ENCODE results near the gene LRRC14B.

LRRC14B gene

DNA sequence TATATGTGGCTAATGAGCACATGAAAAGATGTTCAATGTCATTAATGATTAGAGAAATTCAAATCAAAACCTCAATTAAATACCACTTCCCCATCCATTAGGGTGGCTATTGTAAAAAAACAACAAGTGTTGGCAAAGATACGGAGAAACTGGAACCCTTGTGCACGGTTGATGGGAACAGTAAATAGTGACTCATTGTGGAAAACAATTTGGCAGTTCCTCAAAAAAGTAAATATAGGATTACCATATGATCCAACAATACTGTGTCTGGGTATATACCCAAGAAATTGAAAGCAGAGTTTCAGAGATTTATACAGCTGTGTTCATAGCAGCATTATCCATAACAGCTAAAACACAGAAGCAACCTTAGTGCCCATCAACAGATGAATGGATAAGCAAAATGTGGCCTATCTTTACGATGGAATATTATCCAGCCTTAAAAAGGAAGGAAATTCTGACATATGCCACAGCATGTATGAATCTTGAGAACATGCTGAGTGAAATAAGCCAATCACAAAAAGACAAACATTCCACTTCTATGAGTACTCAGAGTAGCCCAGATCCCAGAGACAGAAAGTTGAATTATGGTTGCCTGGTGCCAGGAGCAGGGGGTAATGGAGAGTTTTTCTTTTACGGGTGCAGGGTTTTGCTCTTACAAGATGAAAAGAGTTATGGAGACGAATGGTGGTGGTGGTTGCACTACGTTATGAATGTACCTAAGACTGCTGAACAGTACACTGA, 41.4 kb upstream of the LRRC14B start:
- no peak overlapping the region for H3K4me3 ChIP-seq
- H3K9ac ChIP-seq (ENCODE audit: insufficient read length) = no peak overlapping the region
- no peaks in the 10 kb centered on the region for H3K36me3 ChIP-seq (ENCODE audit: insufficient read depth, low read length)
- no peak overlapping the region for H3K27ac ChIP-seq
- no peak for DNase-seq (ENCODE audit: low read depth, low spot score)
- 0 out of 2 replicates have a peak, but pooled peaks cover 6% of the 10 kb centered on the region for H3K9me3 ChIP-seq (ENCODE audit: low read depth, low read length)
- TF ChIP-seq POLR2AphosphoS5 (IDR thresholded peaks at IDR 0.05; ENCODE audit: borderline replicate concordance, low read depth, low read length) (no peak), FOXP2 (optimal IDR thresholded peaks at IDR 0.05; ENCODE audit: control extremely low read depth, extremely low read length, insufficient read depth) (no peak), EZH2 (IDR thresholded peaks at IDR 0.05) (no peak)

- H3K9me3 ChIP-seq (ENCODE audit: low read depth, low read length) = 0 out of 2 replicates have a peak, but pooled peaks cover 6% of the 10 kb centered on the region
- H3K9ac ChIP-seq (ENCODE audit: insufficient read length) = no peak overlapping the region
- H3K36me3 ChIP-seq (ENCODE audit: insufficient read depth, low read length) = no peaks in the 10 kb centered on the region
- TF ChIP-seq FOXP2 (optimal IDR thresholded peaks at IDR 0.05; ENCODE audit: control extremely low read depth, extremely low read length, insufficient read depth) = no peak
- no peak overlapping the region for H3K4me3 ChIP-seq
- no peak for DNase-seq (ENCODE audit: low read depth, low spot score)
- no peak overlapping the region for H3K27ac ChIP-seq
Measured at GRCh38 chr5:150746-151145, 40.5 kb upstream of the LRRC14B start.

DNA sequence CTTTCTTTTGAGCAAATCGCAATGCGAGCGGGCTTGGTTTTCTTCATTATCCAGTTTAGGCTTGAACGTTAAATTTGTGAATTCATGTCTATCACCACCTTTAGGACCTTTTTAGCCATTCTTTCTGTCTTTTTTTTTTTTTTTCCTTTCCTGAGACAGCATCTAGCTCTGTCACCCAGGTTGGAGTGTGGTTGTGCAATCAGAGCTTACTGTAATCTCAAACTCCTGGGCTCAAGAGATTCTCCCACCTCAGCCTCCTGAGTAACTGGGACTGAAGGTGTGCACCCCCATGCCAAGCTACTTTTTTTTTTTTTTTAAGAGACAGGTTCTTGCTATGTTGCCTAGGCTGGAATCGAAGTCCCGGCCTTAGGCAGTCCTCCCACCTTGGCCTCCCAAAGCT, 39.2 kb upstream of the LRRC14B start:
- TF ChIP-seq FOXP2 (optimal IDR thresholded peaks at IDR 0.05; ENCODE audit: control extremely low read depth, extremely low read length, insufficient read depth) = no peak
- no peak for TF ChIP-seq POLR2AphosphoS5 (IDR thresholded peaks at IDR 0.05; ENCODE audit: borderline replicate concordance, low read depth, low read length)
- TF ChIP-seq EZH2 (IDR thresholded peaks at IDR 0.05) = no peak
- Histone ChIP-seq H3K36me3 (ENCODE audit: insufficient read depth, low read length) (no peaks in the 10 kb centered on the region), H3K27ac (no peak overlapping the region), H3K9ac (ENCODE audit: insufficient read length) (no peak overlapping the region), H3K9me3 (ENCODE audit: low read depth, low read length) (0 out of 2 replicates have a peak, but pooled peaks cover 6% of the 10 kb centered on the region), H3K4me3 (no peak overlapping the region)
- no peak for DNase-seq (ENCODE audit: low read depth, low spot score)

GRCh38 chr5:153256-153655, 38.0 kb upstream of the LRRC14B start:
- Histone ChIP-seq H3K36me3 (ENCODE audit: insufficient read depth, low read length) (no peaks in the 10 kb centered on the region), H3K27ac (no peak overlapping the region), H3K4me3 (no peak overlapping the region), H3K9me3 (ENCODE audit: low read depth, low read length) (no peaks in the 10 kb centered on the region), H3K9ac (ENCODE audit: insufficient read length) (no peak overlapping the region)
- no peak for TF ChIP-seq FOXP2 (optimal IDR thresholded peaks at IDR 0.05; ENCODE audit: control extremely low read depth, extremely low read length, insufficient read depth)
- no peak for TF ChIP-seq POLR2AphosphoS5 (IDR thresholded peaks at IDR 0.05; ENCODE audit: borderline replicate concordance, low read depth, low read length)
- no peak for TF ChIP-seq EZH2 (IDR thresholded peaks at IDR 0.05)
- DNase-seq (ENCODE audit: low read depth, low spot score) = no peak

DNA sequence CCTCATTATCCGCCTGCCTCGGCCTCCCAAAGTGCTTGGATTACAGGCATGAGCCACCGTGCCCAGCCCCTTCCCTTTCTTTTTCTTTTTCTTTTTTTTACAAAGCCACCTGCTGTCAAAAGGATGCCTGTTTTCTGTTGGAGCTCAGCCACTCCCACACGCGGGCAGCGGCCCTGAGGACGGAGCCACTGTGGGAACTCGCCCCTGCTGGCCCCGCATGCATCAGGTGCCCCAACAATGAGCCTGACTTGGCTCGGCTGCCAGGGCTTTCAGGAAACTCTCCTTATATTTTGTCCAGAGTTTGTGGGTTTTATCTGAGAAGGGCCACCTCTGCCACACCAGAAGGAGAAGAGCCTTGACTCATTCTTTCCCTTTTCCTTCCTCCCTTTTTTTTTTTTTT, 37.1 kb upstream of the LRRC14B start:
- H3K4me3 ChIP-seq = no peak overlapping the region
- H3K27ac ChIP-seq = no peak overlapping the region
- TF ChIP-seq POLR2AphosphoS5 (IDR thresholded peaks at IDR 0.05; ENCODE audit: borderline replicate concordance, low read depth, low read length) (no peak), EZH2 (IDR thresholded peaks at IDR 0.05) (no peak), FOXP2 (optimal IDR thresholded peaks at IDR 0.05; ENCODE audit: control extremely low read depth, extremely low read length, insufficient read depth) (no peak)
- no peaks in the 10 kb centered on the region for H3K9me3 ChIP-seq (ENCODE audit: low read depth, low read length)
- H3K9ac ChIP-seq (ENCODE audit: insufficient read length) = no peak overlapping the region
- H3K36me3 ChIP-seq (ENCODE audit: insufficient read depth, low read length) = no peaks in the 10 kb centered on the region
- DNase-seq (ENCODE audit: low read depth, low spot score) = no peak

GRCh38 chr5:154826-155225, 36.5 kb upstream of the LRRC14B start:
- TF ChIP-seq FOXP2 (optimal IDR thresholded peaks at IDR 0.05; ENCODE audit: control extremely low read depth, extremely low read length, insufficient read depth) = no peak
- no peak for TF ChIP-seq POLR2AphosphoS5 (IDR thresholded peaks at IDR 0.05; ENCODE audit: borderline replicate concordance, low read depth, low read length)
- no peak for TF ChIP-seq EZH2 (IDR thresholded peaks at IDR 0.05)

GRCh38 chr5:155651-156410, 35.5 kb upstream of the LRRC14B start:
- no peak for DNase-seq (ENCODE audit: low read depth, low spot score)
- Histone ChIP-seq H3K4me3 (no peak overlapping the region), H3K36me3 (ENCODE audit: insufficient read depth, low read length) (no peaks in the 10 kb centered on the region), H3K27ac (no peak overlapping the region), H3K9me3 (ENCODE audit: low read depth, low read length) (no peaks in the 10 kb centered on the region), H3K9ac (ENCODE audit: insufficient read length) (no peak overlapping the region)
- no peak for TF ChIP-seq FOXP2 (optimal IDR thresholded peaks at IDR 0.05; ENCODE audit: control extremely low read depth, extremely low read length, insufficient read depth)
- no peak for TF ChIP-seq EZH2 (IDR thresholded peaks at IDR 0.05)
- TF ChIP-seq POLR2AphosphoS5 (IDR thresholded peaks at IDR 0.05; ENCODE audit: borderline replicate concordance, low read depth, low read length) = no peak

More at GRCh38 chr5:154826-155225, 36.5 kb upstream of the LRRC14B start:
- H3K27ac ChIP-seq = no peak overlapping the region
- no peak overlapping the region for H3K4me3 ChIP-seq
- H3K9ac ChIP-seq (ENCODE audit: insufficient read length) = no peak overlapping the region
- H3K9me3 ChIP-seq (ENCODE audit: low read depth, low read length) = no peaks in the 10 kb centered on the region
- DNase-seq (ENCODE audit: low read depth, low spot score) = no peak
- no peaks in the 10 kb centered on the region for H3K36me3 ChIP-seq (ENCODE audit: insufficient read depth, low read length)

GRCh38 chr5:156411-157072, 34.8 kb upstream of the LRRC14B start:
- no peak overlapping the region for H3K27ac ChIP-seq
- H3K9ac ChIP-seq (ENCODE audit: insufficient read length) = no peak overlapping the region
- H3K36me3 ChIP-seq (ENCODE audit: insufficient read depth, low read length) = no peaks in the 10 kb centered on the region
- H3K9me3 ChIP-seq (ENCODE audit: low read depth, low read length) = no peaks in the 10 kb centered on the region
- no peak for DNase-seq (ENCODE audit: low read depth, low spot score)
- TF ChIP-seq EZH2 (IDR thresholded peaks at IDR 0.05) = no peak
- no peak overlapping the region for H3K4me3 ChIP-seq

All from SK-N-MC (cell line).